ENCODE data around the gene COL28A1. TPM values are rescaled to one million over a fixed set of nuclear protein-coding genes. Genes with fewer than 3 reads are reported as not detected.

The COL28A1 gene
- total RNA-seq, 5 donors from 2014 or later (not counting 1 experiment from before 2014, with no cell fraction given) = 0.09 to 0.23 (median 0.19) TPM; not detected in 1

GRCh38 chr7:7323352-7323751, 212.3 kb downstream of the COL28A1 start:
- H3K36me3 Mint-ChIP-seq = no peaks in the 10 kb centered on the region
- peaks cover 0 to 3% (median 0%) of the 10 kb centered on the region in 3 donors for H3K4me1 Mint-ChIP-seq
- no peaks in the 10 kb centered on the region for H3K4me1 ChIP-seq (ENCODE audit: control insufficient read depth in 1 of 2, extremely low read depth in 1 of 2, insufficient read depth in 2 of 2, low read length in 2 of 2)
- no peak overlapping the region for H3K4me3 Mint-ChIP-seq
- H3K36me3 ChIP-seq (ENCODE audit: control insufficient read depth in 2 of 2, extremely low read depth in 1 of 2, insufficient read depth in 1 of 2, low read length in 1 of 2) = no peaks in the 10 kb centered on the region
- no peak overlapping the region for H3K27ac Mint-ChIP-seq
- no peak for DNase-seq
- WGBS (ENCODE audit: insufficient coverage) = 64% methylated on average over 5 of the region's 6 CpGs
- no peaks in the 10 kb centered on the region for H3K9me3 ChIP-seq
- ATAC-seq (replicated peaks in 1 of 4) = no peak
- H3K4me3 ChIP-seq (ENCODE audit: control insufficient read depth in 1 of 2, extremely low read depth in 1 of 2, low read length in 1 of 2) = no peak overlapping the region
- ChIA-PET POLR2A (no interaction called here), CTCF (no interaction called here)
- H3K27me3 ChIP-seq (replicated peaks in 1 of 2; ENCODE audit: control insufficient read depth in 2 of 2, extremely low read depth in 1 of 2, insufficient read depth in 2 of 2, low read length in 1 of 2) = peaks cover 0 to 3% of the 10 kb centered on the region in 2 experiments
- no peak overlapping the region for H3K27ac ChIP-seq (ENCODE audit: low read length)
- peaks cover 0 to 12% of the 10 kb centered on the region in 2 donors for H3K27me3 Mint-ChIP-seq
- no peaks in the 10 kb centered on the region for H3K9me3 Mint-ChIP-seq

GRCh38 chr7:7321681-7322080, 214.0 kb downstream of the COL28A1 start:
- Mint-ChIP-seq H3K4me1 (peaks cover 0 to 3% (median 0%) of the 10 kb centered on the region in 3 donors), H3K36me3 (no peaks in the 10 kb centered on the region), H3K9me3 (no peaks in the 10 kb centered on the region), H3K27ac (no peak overlapping the region), H3K27me3 (peaks cover 0 to 12% of the 10 kb centered on the region in 2 donors), H3K4me3 (no peak overlapping the region)
- Histone ChIP-seq H3K4me3 (ENCODE audit: control insufficient read depth in 1 of 2, extremely low read depth in 1 of 2, low read length in 1 of 2) (no peak overlapping the region), H3K27me3 (replicated peaks in 1 of 2; ENCODE audit: control insufficient read depth in 2 of 2, extremely low read depth in 1 of 2, insufficient read depth in 2 of 2, low read length in 1 of 2) (peaks cover 0 to 3% of the 10 kb centered on the region in 2 experiments), H3K27ac (ENCODE audit: low read length) (no peak overlapping the region), H3K9me3 (no peaks in the 10 kb centered on the region), H3K36me3 (ENCODE audit: control insufficient read depth in 2 of 2, extremely low read depth in 1 of 2, insufficient read depth in 1 of 2, low read length in 1 of 2) (no peaks in the 10 kb centered on the region), H3K4me1 (ENCODE audit: control insufficient read depth in 1 of 2, extremely low read depth in 1 of 2, insufficient read depth in 2 of 2, low read length in 2 of 2) (no peaks in the 10 kb centered on the region)
- ChIA-PET POLR2A (no interaction called here), CTCF (no interaction called here)
- WGBS (ENCODE audit: insufficient coverage) = 79% methylated on average over 5 of the region's 5 CpGs
- DNase-seq (no peak), ATAC-seq (replicated peaks in 1 of 4) (no peak)

GRCh38 chr7:7318601-7319000, 217.1 kb downstream of the COL28A1 start:
- H3K4me1 Mint-ChIP-seq = no peaks in the 10 kb centered on the region
- H3K27ac Mint-ChIP-seq = no peak overlapping the region
- no peaks in the 10 kb centered on the region for H3K9me3 Mint-ChIP-seq
- Histone ChIP-seq H3K27me3 (replicated peaks in 1 of 2; ENCODE audit: control insufficient read depth in 2 of 2, extremely low read depth in 1 of 2, insufficient read depth in 2 of 2, low read length in 1 of 2) (peaks cover 0 to 3% of the 10 kb centered on the region in 2 experiments), H3K36me3 (ENCODE audit: control insufficient read depth in 2 of 2, extremely low read depth in 1 of 2, insufficient read depth in 1 of 2, low read length in 1 of 2) (no peaks in the 10 kb centered on the region), H3K4me1 (ENCODE audit: control insufficient read depth in 1 of 2, extremely low read depth in 1 of 2, insufficient read depth in 2 of 2, low read length in 2 of 2) (no peaks in the 10 kb centered on the region), H3K27ac (ENCODE audit: low read length) (no peak overlapping the region), H3K9me3 (no peaks in the 10 kb centered on the region), H3K4me3 (ENCODE audit: control insufficient read depth in 1 of 2, extremely low read depth in 1 of 2, low read length in 1 of 2) (no peak overlapping the region)
- H3K27me3 Mint-ChIP-seq = peaks cover 0 to 11% of the 10 kb centered on the region in 2 donors
- H3K36me3 Mint-ChIP-seq = no peaks in the 10 kb centered on the region
- ChIA-PET POLR2A (no interaction called here), CTCF (no interaction called here)
- DNase-seq = no peak
- WGBS (ENCODE audit: insufficient coverage) = 100% methylated on average over 1 of the region's 1 CpG
- no peak overlapping the region for H3K4me3 Mint-ChIP-seq
- no peak for ATAC-seq (replicated peaks in 1 of 4)

GRCh38 chr7:7317850-7318249, 217.8 kb downstream of the COL28A1 start:
- Histone ChIP-seq H3K4me3 (ENCODE audit: control insufficient read depth in 1 of 2, extremely low read depth in 1 of 2, low read length in 1 of 2) (no peak overlapping the region), H3K27ac (ENCODE audit: low read length) (no peak overlapping the region), H3K27me3 (replicated peaks in 1 of 2; ENCODE audit: control insufficient read depth in 2 of 2, extremely low read depth in 1 of 2, insufficient read depth in 2 of 2, low read length in 1 of 2) (no peaks in the 10 kb centered on the region), H3K4me1 (ENCODE audit: control insufficient read depth in 1 of 2, extremely low read depth in 1 of 2, insufficient read depth in 2 of 2, low read length in 2 of 2) (no peaks in the 10 kb centered on the region), H3K9me3 (no peaks in the 10 kb centered on the region), H3K36me3 (ENCODE audit: control insufficient read depth in 2 of 2, extremely low read depth in 1 of 2, insufficient read depth in 1 of 2, low read length in 1 of 2) (no peaks in the 10 kb centered on the region)
- Mint-ChIP-seq H3K4me1 (no peaks in the 10 kb centered on the region), H3K27me3 (peaks cover 0 to 7% of the 10 kb centered on the region in 2 donors), H3K9me3 (no peaks in the 10 kb centered on the region), H3K4me3 (no peak overlapping the region), H3K36me3 (no peaks in the 10 kb centered on the region), H3K27ac (no peak overlapping the region)
- ATAC-seq (replicated peaks in 1 of 4) (no peak), DNase-seq (no peak)
- WGBS (ENCODE audit: insufficient coverage) = 91% methylated on average over 3 of the region's 4 CpGs
- ChIA-PET CTCF (no interaction called here), POLR2A (no interaction called here)

- no peak overlapping the region for H3K27ac ChIP-seq (ENCODE audit: low read length)
- no peak overlapping the region for H3K4me3 ChIP-seq (ENCODE audit: control insufficient read depth in 1 of 2, extremely low read depth in 1 of 2, low read length in 1 of 2)
- Mint-ChIP-seq H3K27me3 (peaks cover 0 to 7% of the 10 kb centered on the region in 2 donors), H3K4me3 (no peak overlapping the region), H3K9me3 (no peaks in the 10 kb centered on the region), H3K4me1 (no peaks in the 10 kb centered on the region), H3K36me3 (no peaks in the 10 kb centered on the region), H3K27ac (no peak overlapping the region)
- no peak for ATAC-seq (replicated peaks in 1 of 4)
- H3K9me3 ChIP-seq = no peaks in the 10 kb centered on the region
- H3K36me3 ChIP-seq (ENCODE audit: control insufficient read depth in 2 of 2, extremely low read depth in 1 of 2, insufficient read depth in 1 of 2, low read length in 1 of 2) = no peaks in the 10 kb centered on the region
- ChIA-PET CTCF (no interaction called here), POLR2A (no interaction called here)
- no peaks in the 10 kb centered on the region for H3K27me3 ChIP-seq (replicated peaks in 1 of 2; ENCODE audit: control insufficient read depth in 2 of 2, extremely low read depth in 1 of 2, insufficient read depth in 2 of 2, low read length in 1 of 2)
- DNase-seq = no peak
- 89% methylated on average over 1 of the region's 3 CpGs for WGBS (ENCODE audit: insufficient coverage)
- no peaks in the 10 kb centered on the region for H3K4me1 ChIP-seq (ENCODE audit: control insufficient read depth in 1 of 2, extremely low read depth in 1 of 2, insufficient read depth in 2 of 2, low read length in 2 of 2)
Observed at GRCh38 chr7:7315851-7316250, 219.8 kb downstream of the COL28A1 start.

GRCh38 chr7:7312323-7312722, 223.3 kb downstream of the COL28A1 start:
- ATAC-seq (replicated peaks in 1 of 4) (no peak), DNase-seq (no peak)
- Mint-ChIP-seq H3K36me3 (no peaks in the 10 kb centered on the region), H3K9me3 (no peaks in the 10 kb centered on the region), H3K4me3 (no peak overlapping the region), H3K4me1 (no peaks in the 10 kb centered on the region), H3K27me3 (peaks cover 0 to 4% of the 10 kb centered on the region in 2 donors), H3K27ac (no peak overlapping the region)
- no peaks in the 10 kb centered on the region for H3K27me3 ChIP-seq (replicated peaks in 1 of 2; ENCODE audit: control insufficient read depth in 2 of 2, extremely low read depth in 1 of 2, insufficient read depth in 2 of 2, low read length in 1 of 2)
- no peak overlapping the region for H3K4me3 ChIP-seq (ENCODE audit: control insufficient read depth in 1 of 2, extremely low read depth in 1 of 2, low read length in 1 of 2)
- WGBS (ENCODE audit: insufficient coverage) = no CpG with 5 or more reads among the region's 2 CpGs
- ChIA-PET POLR2A (no interaction called here), CTCF (interaction anchor here in 1 of 2 donors (1.2 kb wide), 1 partner anchor 209 kb away, joined by 4 read pairs; no protein-coding TSS in a partner anchor)
- no peaks in the 10 kb centered on the region for H3K4me1 ChIP-seq (ENCODE audit: control insufficient read depth in 1 of 2, extremely low read depth in 1 of 2, insufficient read depth in 2 of 2, low read length in 2 of 2)
- no peaks in the 10 kb centered on the region for H3K9me3 ChIP-seq
- no peaks in the 10 kb centered on the region for H3K36me3 ChIP-seq (ENCODE audit: control insufficient read depth in 2 of 2, extremely low read depth in 1 of 2, insufficient read depth in 1 of 2, low read length in 1 of 2)
- no peak overlapping the region for H3K27ac ChIP-seq (ENCODE audit: low read length)

GRCh38 chr7:7311001-7311400, 224.7 kb downstream of the COL28A1 start:
- ChIA-PET POLR2A (no interaction called here), CTCF (interaction anchor here in 1 of 2 donors (1.2 kb wide), 1 partner anchor 208 kb away, joined by 4 read pairs; no protein-coding TSS in a partner anchor)
- Histone ChIP-seq H3K36me3 (ENCODE audit: control insufficient read depth in 2 of 2, extremely low read depth in 1 of 2, insufficient read depth in 1 of 2, low read length in 1 of 2) (no peaks in the 10 kb centered on the region), H3K4me3 (ENCODE audit: control insufficient read depth in 1 of 2, extremely low read depth in 1 of 2, low read length in 1 of 2) (no peak overlapping the region), H3K27ac (ENCODE audit: low read length) (no peak overlapping the region), H3K27me3 (replicated peaks in 1 of 2; ENCODE audit: control insufficient read depth in 2 of 2, extremely low read depth in 1 of 2, insufficient read depth in 2 of 2, low read length in 1 of 2) (no peaks in the 10 kb centered on the region), H3K4me1 (ENCODE audit: control insufficient read depth in 1 of 2, extremely low read depth in 1 of 2, insufficient read depth in 2 of 2, low read length in 2 of 2) (no peaks in the 10 kb centered on the region), H3K9me3 (no peaks in the 10 kb centered on the region)
- no peaks in the 10 kb centered on the region for H3K4me1 Mint-ChIP-seq
- H3K27ac Mint-ChIP-seq = no peak overlapping the region
- H3K36me3 Mint-ChIP-seq = no peaks in the 10 kb centered on the region
- DNase-seq = no peak
- no peak for ATAC-seq (replicated peaks in 1 of 4)
- H3K4me3 Mint-ChIP-seq = no peak overlapping the region
- no CpG with 5 or more reads among the region's 2 CpGs for WGBS (ENCODE audit: insufficient coverage)
- peaks cover 0 to 4% of the 10 kb centered on the region in 2 donors for H3K27me3 Mint-ChIP-seq
- no peaks in the 10 kb centered on the region for H3K9me3 Mint-ChIP-seq

Measured in T-cell (primary cell).